ENCODE measurements around the gene KSR1. TPM values are rescaled to one million over a fixed set of nuclear protein-coding genes. Genes with fewer than 3 reads are reported as not detected.
"Not testable (repeated sequence)": the region's sequence is repeated elsewhere in the genome, so short reads cannot be mapped to it uniquely, and the experiment has no call there.

KSR1 gene
- total RNA-seq, 2 donors from 2014 or later, result 33.7 to 46.3 TPM

DNA sequence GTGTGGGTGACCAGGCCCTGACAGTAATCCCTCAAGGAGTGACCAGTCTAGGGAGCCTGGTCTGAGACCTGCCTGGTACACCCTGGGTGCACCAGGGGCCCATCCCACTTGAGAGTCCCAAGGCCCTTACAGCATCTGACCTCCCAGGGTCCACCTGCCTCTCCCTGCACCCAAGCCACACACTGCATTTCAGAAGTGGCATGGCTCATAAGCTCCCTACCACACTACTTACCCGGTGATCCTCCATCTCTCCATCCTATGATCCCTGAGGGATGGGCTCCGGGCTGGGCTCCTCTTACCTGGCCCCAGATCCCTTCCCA is 215.3 kb downstream of the KSR1 start:
- H3K9me3 Mint-ChIP-seq, result no peaks in the 10 kb centered on the region
- H3K27ac Mint-ChIP-seq, result no peak overlapping the region
- H3K36me3 Mint-ChIP-seq (ENCODE audit: low read depth), result no peaks in the 10 kb centered on the region
- H3K27ac ChIP-seq (ENCODE audit: low read depth, low read length), result no peak overlapping the region
- TF ChIP-seq, protein P1, sequence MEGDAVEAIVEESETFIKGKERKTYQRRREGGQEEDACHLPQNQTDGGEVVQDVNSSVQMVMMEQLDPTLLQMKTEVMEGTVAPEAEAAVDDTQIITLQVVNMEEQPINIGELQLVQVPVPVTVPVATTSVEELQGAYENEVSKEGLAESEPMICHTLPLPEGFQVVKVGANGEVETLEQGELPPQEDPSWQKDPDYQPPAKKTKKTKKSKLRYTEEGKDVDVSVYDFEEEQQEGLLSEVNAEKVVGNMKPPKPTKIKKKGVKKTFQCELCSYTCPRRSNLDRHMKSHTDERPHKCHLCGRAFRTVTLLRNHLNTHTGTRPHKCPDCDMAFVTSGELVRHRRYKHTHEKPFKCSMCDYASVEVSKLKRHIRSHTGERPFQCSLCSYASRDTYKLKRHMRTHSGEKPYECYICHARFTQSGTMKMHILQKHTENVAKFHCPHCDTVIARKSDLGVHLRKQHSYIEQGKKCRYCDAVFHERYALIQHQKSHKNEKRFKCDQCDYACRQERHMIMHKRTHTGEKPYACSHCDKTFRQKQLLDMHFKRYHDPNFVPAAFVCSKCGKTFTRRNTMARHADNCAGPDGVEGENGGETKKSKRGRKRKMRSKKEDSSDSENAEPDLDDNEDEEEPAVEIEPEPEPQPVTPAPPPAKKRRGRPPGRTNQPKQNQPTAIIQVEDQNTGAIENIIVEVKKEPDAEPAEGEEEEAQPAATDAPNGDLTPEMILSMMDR (conservative IDR thresholded peaks at IDR 0.05), result no peak
- H3K4me3 ChIP-seq (ENCODE audit: low read length), result no peak overlapping the region
- no peaks in the 10 kb centered on the region for H3K9me3 ChIP-seq (ENCODE audit: control insufficient read depth, low read length)
- H3K27me3 Mint-ChIP-seq (ENCODE audit: insufficient read depth), result no peaks in the 10 kb centered on the region
- no peaks in the 10 kb centered on the region for H3K36me3 ChIP-seq (ENCODE audit: control insufficient read depth, insufficient read depth, low read length)
- no peak for DNase-seq
- no peak overlapping the region for H3K4me3 Mint-ChIP-seq
- H3K4me1 ChIP-seq (ENCODE audit: control insufficient read depth, insufficient read depth, low read length), result no peaks in the 10 kb centered on the region
- no peak overlapping the region for H3K9ac ChIP-seq (ENCODE audit: extremely low read depth, low read length, poor library complexity, severe bottlenecking)
- 79 to 86% methylated on average over 2 of the region's 2 CpGs for WGBS, 2 experiments (ENCODE audit: insufficient coverage in 1 of 2, insufficient read length in 1 of 2)
- H3K27me3 ChIP-seq (ENCODE audit: control insufficient read depth, insufficient read depth, low read length, poor library complexity, severe bottlenecking), result no peaks in the 10 kb centered on the region
- no peaks in the 10 kb centered on the region for H3K4me1 Mint-ChIP-seq

DNA sequence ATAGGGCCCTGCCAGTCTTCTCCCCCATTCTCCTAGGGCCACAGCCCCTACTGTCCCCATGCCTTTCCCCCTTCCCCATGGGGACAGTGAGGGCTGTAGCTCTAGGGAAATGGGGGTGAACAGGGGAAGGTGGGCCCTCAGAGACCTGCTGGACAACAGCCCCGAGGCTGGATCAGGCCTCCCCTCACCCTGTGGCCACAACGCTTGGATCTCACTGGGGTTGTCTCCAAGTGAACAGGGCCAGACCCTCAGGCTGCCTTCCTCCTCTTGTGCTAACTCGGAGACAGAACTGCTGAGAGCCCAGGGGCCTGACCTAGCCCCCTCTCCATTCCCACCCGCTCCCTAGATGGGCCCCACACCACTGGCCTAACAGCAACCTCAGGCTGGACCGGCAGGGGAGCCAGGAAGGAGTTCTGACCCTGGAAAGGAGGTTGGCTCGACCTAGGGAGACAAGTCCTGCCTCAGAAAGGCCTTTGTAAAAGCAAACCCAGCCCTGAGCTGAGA is 215.8 kb downstream of the KSR1 start:
- not testable (repeated sequence) for H3K36me3 ChIP-seq (ENCODE audit: control insufficient read depth, insufficient read depth, low read length); H3K9me3 ChIP-seq (ENCODE audit: control insufficient read depth, low read length); H3K4me3 ChIP-seq (ENCODE audit: low read length); H3K9ac ChIP-seq (ENCODE audit: extremely low read depth, low read length, poor library complexity, severe bottlenecking); H3K27me3 Mint-ChIP-seq (ENCODE audit: insufficient read depth); H3K4me1 Mint-ChIP-seq; H3K36me3 Mint-ChIP-seq (ENCODE audit: low read depth); H3K4me3 Mint-ChIP-seq; H3K27ac Mint-ChIP-seq; H3K27ac ChIP-seq (ENCODE audit: low read depth, low read length); H3K27me3 ChIP-seq (ENCODE audit: control insufficient read depth, insufficient read depth, low read length, poor library complexity, severe bottlenecking); H3K4me1 ChIP-seq (ENCODE audit: control insufficient read depth, insufficient read depth, low read length); H3K9me3 Mint-ChIP-seq
- peak; percentile 32 for DNase-seq
- 83% methylated on average over 6 of the region's 6 CpGs; no CpG with 5 or more reads in 1 of the 2 experiments for WGBS, 2 experiments (ENCODE audit: insufficient coverage in 1 of 2, insufficient read length in 1 of 2)

DNA sequence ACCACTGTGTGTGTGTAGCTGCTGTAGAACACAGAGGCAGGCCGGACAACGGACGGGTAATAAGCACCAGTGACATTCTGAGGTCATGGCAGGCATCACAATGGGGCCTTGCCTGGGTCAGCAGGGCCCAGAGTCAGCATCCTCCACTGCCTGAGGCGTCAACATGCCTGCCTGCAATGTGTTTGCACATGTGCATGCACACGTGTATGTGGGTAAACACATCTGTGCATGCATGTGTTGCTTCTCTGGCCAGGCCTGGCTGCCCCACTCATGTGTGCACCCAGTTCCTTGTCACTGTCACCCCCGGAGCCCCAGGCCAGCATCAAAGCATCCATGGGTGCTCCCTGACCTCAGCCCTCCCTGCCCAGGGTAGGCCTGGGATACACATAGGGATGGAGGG is 218.1 kb downstream of the KSR1 start:
- WGBS, 2 experiments (ENCODE audit: insufficient coverage in 1 of 2, insufficient read length in 1 of 2), result 88 to 92% methylated on average over 6 of the region's 6 CpGs
- Histone ChIP-seq H3K9me3 (ENCODE audit: control insufficient read depth, low read length) (no peaks in the 10 kb centered on the region), H3K9ac (ENCODE audit: extremely low read depth, low read length, poor library complexity, severe bottlenecking) (no peak overlapping the region), H3K27ac (ENCODE audit: low read depth, low read length) (no peak overlapping the region), H3K4me3 (ENCODE audit: low read length) (no peak overlapping the region), H3K36me3 (ENCODE audit: control insufficient read depth, insufficient read depth, low read length) (no peaks in the 10 kb centered on the region), H3K27me3 (ENCODE audit: control insufficient read depth, insufficient read depth, low read length, poor library complexity, severe bottlenecking) (no peaks in the 10 kb centered on the region), H3K4me1 (ENCODE audit: control insufficient read depth, insufficient read depth, low read length) (no peaks in the 10 kb centered on the region)
- peak; percentile 42 for DNase-seq
- Mint-ChIP-seq H3K4me1 (no peaks in the 10 kb centered on the region), H3K27me3 (ENCODE audit: insufficient read depth) (no peaks in the 10 kb centered on the region), H3K9me3 (no peaks in the 10 kb centered on the region), H3K4me3 (no peak overlapping the region), H3K27ac (no peak overlapping the region), H3K36me3 (ENCODE audit: low read depth) (no peaks in the 10 kb centered on the region)
- TF ChIP-seq, protein P1 (conservative IDR thresholded peaks at IDR 0.05), result no peak

Other genes with a start within 250 kb of the KSR1 start
- gene WSB1, start 162.3 kb upstream of the KSR1 start, total RNA-seq, result 100 to 1,000 TPM; 236 to 270 TPM
- 1 to 10 TPM; 1.6 to 2.9 TPM for gene LGALS9, start 174.7 kb downstream of the KSR1 start, total RNA-seq